K562 (cell line): ENCODE results near the gene RNASEH2A. TPM values are rescaled to one million over a fixed set of nuclear protein-coding genes. Genes with fewer than 3 reads are reported as not detected.

Source experiments
- CBX2 ChIP-seq: fragments of 200-600 bp; sonication (generic); IDR thresholded peaks from one replicate; pipeline ENCODE4 v1.6.1; 2012; ENCODE audit warnings: mild to moderate bottlenecking, low read length, inconsistent platforms; ENCODE audit not compliant: insufficient read depth, poor library complexity, severe bottlenecking
- CREM ChIP-seq: IDR thresholded peaks from 2 replicates; pipeline ENCODE4 v1.6.1; 2014; ENCODE audit warnings: antibody characterized with exemption, low read depth
- ELF2 ChIP-seq: fragments of 250-450 bp; sonication (Bioruptor Pico); IDR thresholded peaks from 2 replicates; pipeline ENCODE4 v1.5.0; 2021; ENCODE audit warnings: mild to moderate bottlenecking
- GABPB1 ChIP-seq: sonication (generic); formaldehyde crosslinking; IDR thresholded peaks from 2 replicates; pipeline ENCODE4 v1.8.0; 2022; ENCODE audit warnings: mild to moderate bottlenecking, missing genetic modification reagents
- GTF2E2 ChIP-seq: fragments of 200-800 bp; sonication (Bioruptor generic); IDR thresholded peaks from 2 replicates; pipeline ENCODE4 v1.6.1; 2016; ENCODE audit warnings: missing genetic modification characterization, missing compliant biosample characterization
- KDM4B ChIP-seq, 2 experiments: fragments of 450-650 bp in 1 of 2; sonication (generic) in 1 of 2; IDR thresholded peaks; 2 replicates each; pipeline ENCODE4 v1.6.1; 2016 to 2017; ENCODE audit warnings: borderline replicate concordance in 2 of 2, antibody characterized with exemption in 1 of 2, low read depth in 1 of 2, mild to moderate bottlenecking in 1 of 2
- MXI1 ChIP-seq: IDR thresholded peaks from 2 replicates; pipeline ENCODE4 v1.6.1; 2011; ENCODE audit warnings: low read depth, mild to moderate bottlenecking, improper control_type of control experiment, low read length
- NFRKB ChIP-seq: fragments of 450-650 bp; IDR thresholded peaks from 2 replicates; pipeline ENCODE4 v1.6.1; 2016; ENCODE audit warnings: low read depth
- NRF1 ChIP-seq, 2 experiments: fragments of 450-650 bp; IDR thresholded peaks in 1 of 2; conservative IDR thresholded peaks in 1 of 2; 2 replicates each; pipeline ENCODE4 v1.6.1; 2014; ENCODE audit warnings: mild to moderate bottlenecking in 2 of 2
- POLR2A ChIP-seq: fragments of 450-650 bp; conservative IDR thresholded peaks from 2 replicates; pipeline ENCODE4 v1.6.1; 2016
- POLR2B ChIP-seq: fragments of 450-650 bp; IDR thresholded peaks from 2 replicates; pipeline ENCODE4 v1.6.1; 2018; ENCODE audit warnings: low read depth; ENCODE audit not compliant: partially characterized antibody
- RBBP5 ChIP-seq: fragments of 200-600 bp; sonication (generic); IDR thresholded peaks from 2 replicates; pipeline ENCODE4 v1.6.1; 2012; ENCODE audit warnings: borderline replicate concordance, mild to moderate bottlenecking, low read length, control low read depth, inconsistent platforms; ENCODE audit not compliant: insufficient read depth, poor library complexity, severe bottlenecking
- RCOR1 ChIP-seq, 2 experiments: IDR thresholded peaks; 2 replicates each; pipeline ENCODE4 v1.6.1; 2012; ENCODE audit warnings: low read depth in 2 of 2, low read length in 2 of 2, borderline replicate concordance in 1 of 2, improper control_type of control experiment in 1 of 2
- TARDBP ChIP-seq: fragments of 450-650 bp; IDR thresholded peaks from 2 replicates; pipeline ENCODE4 v1.6.1; 2016
- TEAD4 ChIP-seq, 2 experiments: sonication (generic) in 1 of 2; formaldehyde crosslinking in 1 of 2; IDR thresholded peaks; 2 replicates each; pipeline versions ENCODE4 v1.6.1 to v1.8.0; 2012 to 2022; ENCODE audit warnings: borderline replicate concordance in 1 of 2, inconsistent platforms in 1 of 2, low read length in 1 of 2, mild to moderate bottlenecking in 1 of 2, missing genetic modification reagents in 1 of 2
- polyA plus RNA-seq, 8 experiments: library from polyadenylated mRNA; depleted of rRNA in 4 of 8; stranded (reverse) in 5 of 8; unstranded in 3 of 8; fragments of >200 nt; fragmentation: Nextera tagmentation in 2 of 8; fragmentation: Illumina TruSeq in 1 of 8; extraction: Ambion mirVana in 2 of 8; extraction: Trizol in 1 of 8; gene quantifications; 2 replicates each; pipeline versions ENCODE4 v1.2.1 to v1.2.3, GENCODE V29; 2011 to 2014; ENCODE audit warnings: inconsistent platforms in 1 of 8, missing spikeins in 1 of 8
- total RNA-seq, 7 experiments: library from RNA; depleted of rRNA in 6 of 7; stranded (reverse); fragments of >200 nt in 6 of 7; fragmentation: Illumina TruSeq in 2 of 7; extraction: Trizol in 2 of 7; gene quantifications; 2 replicates each; pipeline versions ENCODE4 v1.2.1 to v1.2.3, GENCODE V29; 2011 to 2021; ENCODE audit warnings: low replicate concordance in 1 of 7
- TF ChIP-seq, protein P1 (sequence below): sonication (generic); formaldehyde crosslinking; IDR thresholded peaks from 2 replicates; pipeline ENCODE4 v1.8.0; 2022; ENCODE audit warnings: missing genetic modification reagents, mild to moderate bottlenecking, moderate library complexity, borderline replicate concordance
- TF ChIP-seq, protein P2 (sequence below): fragments of 450-650 bp; IDR thresholded peaks from 2 replicates; pipeline ENCODE4 v1.6.1; 2016
- TF ChIP-seq, protein P3 (sequence below): fragments of 450-650 bp; IDR thresholded peaks from 2 replicates; pipeline ENCODE4 v1.6.1; 2018; ENCODE audit not compliant: partially characterized antibody
- TF ChIP-seq, protein P4 (sequence below): sonication (generic); formaldehyde crosslinking; IDR thresholded peaks from 2 replicates; pipeline ENCODE4 v1.8.1; 2023; ENCODE audit warnings: mild to moderate bottlenecking, missing genetic modification reagents

RNASEH2A gene
- total and polyA plus RNA-seq, 9 of the 15 experiments (the other 6 are each of a cell fraction or from before 2014, with no cell fraction given) = 22.3 to 78.0 (median 61.7) TPM

DNA sequence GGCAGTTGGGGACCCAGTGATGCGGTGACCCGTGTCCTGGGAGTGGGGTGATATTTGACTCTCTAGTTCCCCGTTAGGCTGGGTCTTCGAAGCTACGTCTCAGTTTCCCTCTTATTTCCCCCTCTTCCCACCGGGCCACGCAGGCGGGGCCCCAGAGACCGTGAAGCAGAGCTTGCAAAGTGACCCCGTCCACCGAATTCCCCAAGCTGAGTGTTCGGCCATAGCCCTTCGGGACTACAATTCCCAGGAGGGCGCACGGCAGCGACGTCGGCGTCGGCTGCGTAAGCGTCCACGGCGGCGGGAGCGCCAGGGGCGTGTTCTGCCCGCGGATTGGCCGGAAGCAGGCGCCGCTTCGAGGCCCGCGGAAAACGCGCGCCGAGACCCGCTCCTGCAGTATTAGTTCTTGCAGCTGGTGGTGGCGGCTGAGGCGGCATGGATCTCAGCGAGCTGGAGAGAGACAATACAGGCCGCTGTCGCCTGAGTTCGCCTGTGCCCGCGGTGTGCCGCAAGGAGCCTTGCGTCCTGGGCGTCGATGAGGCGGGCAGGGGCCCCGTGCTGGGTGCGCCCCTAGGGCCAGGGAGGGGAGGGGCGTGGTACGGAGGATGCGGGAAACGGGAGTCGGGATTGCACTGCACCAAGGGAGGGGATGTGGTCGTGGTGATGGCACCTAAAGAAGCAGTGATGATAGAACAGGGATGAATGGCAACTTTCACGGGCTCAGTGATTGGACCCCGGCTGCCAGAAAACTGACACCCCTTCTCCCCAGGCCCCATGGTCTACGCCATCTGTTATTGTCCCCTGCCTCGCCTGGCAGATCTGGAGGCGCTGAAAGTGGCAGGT, at the start of gene RNASEH2A (continued):
- peak; percentile 30 for TF ChIP-seq RBBP5
- 0 out of 2 replicates have a peak, but pooled peaks have one; percentile 10 for TF ChIP-seq TEAD4 (IDR thresholded peaks at IDR 0.05; ENCODE audit: low read length)
- TF ChIP-seq TEAD4 (CRISPR knock-in tag; IDR thresholded peaks at IDR 0.05; ENCODE audit: borderline replicate concordance) = no peak
- TF ChIP-seq NRF1 (conservative IDR thresholded peaks at IDR 0.05 in 1 of 2, IDR thresholded peaks at IDR 0.05 in 1 of 2) = peak; percentile 84 to 87
- TF ChIP-seq KDM4B (IDR thresholded peaks at IDR 0.05; ENCODE audit: borderline replicate concordance in 2 of 2, low read depth in 1 of 2) = peak in 1 of 2 experiments; percentile 77; a peak in 1 of 4 replicates
- no peak for TF ChIP-seq ELF2
- TF ChIP-seq, protein P1, sequence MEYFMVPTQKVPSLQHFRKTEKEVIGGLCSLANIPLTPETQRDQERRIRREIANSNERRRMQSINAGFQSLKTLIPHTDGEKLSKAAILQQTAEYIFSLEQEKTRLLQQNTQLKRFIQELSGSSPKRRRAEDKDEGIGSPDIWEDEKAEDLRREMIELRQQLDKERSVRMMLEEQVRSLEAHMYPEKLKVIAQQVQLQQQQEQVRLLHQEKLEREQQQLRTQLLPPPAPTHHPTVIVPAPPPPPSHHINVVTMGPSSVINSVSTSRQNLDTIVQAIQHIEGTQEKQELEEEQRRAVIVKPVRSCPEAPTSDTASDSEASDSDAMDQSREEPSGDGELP (CRISPR knock-in tag) = peak; percentile 98
- peak; percentile 88 for TF ChIP-seq GABPB1 (CRISPR knock-in tag)
- TF ChIP-seq NFRKB = peak; percentile 56; the same call in 1 of the 2 replicates
- 0 out of 4 replicates have a peak, but pooled peaks of 1 of the 2 experiments have one; percentile 20 for TF ChIP-seq RCOR1 (IDR thresholded peaks at IDR 0.05; ENCODE audit: borderline replicate concordance in 1 of 2, low read depth in 2 of 2, low read length in 2 of 2)
- peak; percentile 54 for TF ChIP-seq POLR2B
- peak; percentile 86 for TF ChIP-seq POLR2A
- TF ChIP-seq, protein P2, sequence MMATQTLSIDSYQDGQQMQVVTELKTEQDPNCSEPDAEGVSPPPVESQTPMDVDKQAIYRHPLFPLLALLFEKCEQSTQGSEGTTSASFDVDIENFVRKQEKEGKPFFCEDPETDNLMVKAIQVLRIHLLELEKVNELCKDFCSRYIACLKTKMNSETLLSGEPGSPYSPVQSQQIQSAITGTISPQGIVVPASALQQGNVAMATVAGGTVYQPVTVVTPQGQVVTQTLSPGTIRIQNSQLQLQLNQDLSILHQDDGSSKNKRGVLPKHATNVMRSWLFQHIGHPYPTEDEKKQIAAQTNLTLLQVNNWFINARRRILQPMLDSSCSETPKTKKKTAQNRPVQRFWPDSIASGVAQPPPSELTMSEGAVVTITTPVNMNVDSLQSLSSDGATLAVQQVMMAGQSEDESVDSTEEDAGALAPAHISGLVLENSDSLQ = peak; percentile 71
- TF ChIP-seq, protein P3, sequence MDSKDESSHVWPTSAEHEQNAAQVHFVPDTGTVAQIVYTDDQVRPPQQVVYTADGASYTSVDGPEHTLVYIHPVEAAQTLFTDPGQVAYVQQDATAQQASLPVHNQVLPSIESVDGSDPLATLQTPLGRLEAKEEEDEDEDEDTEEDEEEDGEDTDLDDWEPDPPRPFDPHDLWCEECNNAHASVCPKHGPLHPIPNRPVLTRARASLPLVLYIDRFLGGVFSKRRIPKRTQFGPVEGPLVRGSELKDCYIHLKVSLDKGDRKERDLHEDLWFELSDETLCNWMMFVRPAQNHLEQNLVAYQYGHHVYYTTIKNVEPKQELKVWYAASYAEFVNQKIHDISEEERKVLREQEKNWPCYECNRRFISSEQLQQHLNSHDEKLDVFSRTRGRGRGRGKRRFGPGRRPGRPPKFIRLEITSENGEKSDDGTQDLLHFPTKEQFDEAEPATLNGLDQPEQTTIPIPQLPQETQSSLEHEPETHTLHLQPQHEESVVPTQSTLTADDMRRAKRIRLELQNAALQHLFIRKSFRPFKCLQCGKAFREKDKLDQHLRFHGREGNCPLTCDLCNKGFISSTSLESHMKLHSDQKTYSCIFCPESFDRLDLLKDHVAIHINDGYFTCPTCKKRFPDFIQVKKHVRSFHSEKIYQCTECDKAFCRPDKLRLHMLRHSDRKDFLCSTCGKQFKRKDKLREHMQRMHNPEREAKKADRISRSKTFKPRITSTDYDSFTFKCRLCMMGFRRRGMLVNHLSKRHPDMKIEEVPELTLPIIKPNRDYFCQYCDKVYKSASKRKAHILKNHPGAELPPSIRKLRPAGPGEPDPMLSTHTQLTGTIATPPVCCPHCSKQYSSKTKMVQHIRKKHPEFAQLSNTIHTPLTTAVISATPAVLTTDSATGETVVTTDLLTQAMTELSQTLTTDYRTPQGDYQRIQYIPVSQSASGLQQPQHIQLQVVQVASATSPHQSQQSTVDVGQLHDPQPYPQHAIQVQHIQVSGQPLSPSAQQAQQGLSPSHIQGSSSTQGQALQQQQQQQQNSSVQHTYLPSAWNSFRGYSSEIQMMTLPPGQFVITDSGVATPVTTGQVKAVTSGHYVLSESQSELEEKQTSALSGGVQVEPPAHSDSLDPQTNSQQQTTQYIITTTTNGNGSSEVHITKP = peak; percentile 98
- TF ChIP-seq CBX2 = no peak
- TF ChIP-seq MXI1 = 0 out of 2 replicates have a peak, but pooled peaks have one; percentile 61
- no peak for TF ChIP-seq GTF2E2
- peak; percentile 97 for TF ChIP-seq CREM
- TF ChIP-seq TARDBP = no peak
- TF ChIP-seq, protein P4, sequence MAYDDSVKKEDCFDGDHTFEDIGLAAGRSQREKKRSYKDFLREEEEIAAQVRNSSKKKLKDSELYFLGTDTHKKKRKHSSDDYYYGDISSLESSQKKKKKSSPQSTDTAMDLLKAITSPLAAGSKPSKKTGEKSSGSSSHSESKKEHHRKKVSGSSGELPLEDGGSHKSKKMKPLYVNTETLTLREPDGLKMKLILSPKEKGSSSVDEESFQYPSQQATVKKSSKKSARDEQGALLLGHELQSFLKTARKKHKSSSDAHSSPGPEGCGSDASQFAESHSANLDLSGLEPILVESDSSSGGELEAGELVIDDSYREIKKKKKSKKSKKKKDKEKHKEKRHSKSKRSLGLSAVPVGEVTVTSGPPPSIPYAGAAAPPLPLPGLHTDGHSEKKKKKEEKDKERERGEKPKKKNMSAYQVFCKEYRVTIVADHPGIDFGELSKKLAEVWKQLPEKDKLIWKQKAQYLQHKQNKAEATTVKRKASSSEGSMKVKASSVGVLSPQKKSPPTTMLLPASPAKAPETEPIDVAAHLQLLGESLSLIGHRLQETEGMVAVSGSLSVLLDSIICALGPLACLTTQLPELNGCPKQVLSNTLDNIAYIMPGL (CRISPR knock-in tag) = peak; percentile 85; the same call in 1 of the 2 replicates
